Psoas muscle (tissue), 8 donors: ENCODE data around the gene ME1. TPM values are rescaled to one million over a fixed set of nuclear protein-coding genes. Genes with fewer than 3 reads are reported as not detected.

Experiments used
- ATAC-seq, 4 donors: fragments of 200-7000 bp; cut with Tn5 transposase; one replicate each; pipeline ENCODE4 v1.9.1; 2020; ENCODE audit warnings: moderate library complexity in 3 of 4, mild to moderate bottlenecking in 2 of 4
- DNase-seq, 2 donors: peaks; one replicate each; pipeline ENCODE4 v3.0.0-alpha.2; 2020
- H3K27ac ChIP-seq: fragments of 200-600 bp; one replicate; pipeline ENCODE4 v1.8.0; 2022
- H3K27me3 ChIP-seq, 3 donors: fragments of 200-600 bp in 1 of 3; one replicate each; pipeline versions ENCODE4 v1.6.1 to v1.8.0; 2013 to 2022; ENCODE audit warnings: low read length in 2 of 3, mild to moderate bottlenecking in 2 of 3, moderate library complexity in 1 of 3; ENCODE audit not compliant: insufficient read depth in 3 of 3
- H3K36me3 ChIP-seq, 2 donors: fragments of 200-600 bp in 1 of 2; one replicate each; pipeline versions ENCODE4 v1.6.1 to v1.8.0; 2013 to 2022; ENCODE audit warnings: low read depth in 1 of 2, mild to moderate bottlenecking in 1 of 2, moderate library complexity in 1 of 2; ENCODE audit not compliant: insufficient read depth in 1 of 2
- H3K4me1 ChIP-seq: fragments of 200-600 bp; one replicate; pipeline ENCODE4 v1.8.0; 2022
- H3K4me3 ChIP-seq: fragments of 200-600 bp; one replicate; pipeline ENCODE4 v1.8.0; 2022; ENCODE audit warnings: mild to moderate bottlenecking
- H3K9me3 ChIP-seq: fragments of 200-600 bp; one replicate; pipeline ENCODE4 v1.8.0; 2022
- WGBS, 3 donors: extraction: QIAGEN DNeasy Blood & Tissue Kit; methylation state at CpG; one replicate each; pipeline versions ENCODE4 v1.1.6 to v1.1.7; 2013; 5-methylcytosine and 5-hydroxymethylcytosine counted together
- intact Hi-C, 2 donors: fragments of 100-400 bp; cut with DNase I; formaldehyde crosslinking; loops; one replicate each; pipeline versions ENCODE4 v1.11.0 to v1.14.2; 2022
- polyA plus RNA-seq, 3 donors: library from polyadenylated mRNA; stranded (reverse); fragments of 200-250 nt; gene quantifications; one replicate each; pipeline ENCODE4 v1.2.3, GENCODE V29; 2013
- total RNA-seq, 4 donors: library from RNA; stranded (reverse); fragmentation: NEBNext Ultra II Directional in 2 of 4; extraction: Animal tissue kit (Norgen Biotek cat#: 25700) in 2 of 4; gene quantifications; one replicate each; pipeline versions ENCODE4 v1.2.1 to v1.2.4, GENCODE V29; 2021 to 2023
- TF ChIP-seq, protein P1 (sequence below): fragments of 200-600 bp; IDR thresholded peaks from one replicate; pipeline ENCODE4 v1.8.0; 2022; ENCODE audit warnings: antibody characterized with exemption
- donor health status: healthy with polysubstance abuse.
- donor health status: DM: no; HTN: no; CAD: no; lungs with moderate emphysema.
- donor health status: Bipolar disorder and iron deficiency.
- donor health status: healthy.
- donor health status: DM: yes; HTN: yes; CAD: no.
- donor health status: DM: no; HTN: no; CAD: no.
- donor health status: DM: no; HTN: no; CAD: no.
- donor health status: DM: yes; HTN: yes; CAD: no.

Gene ME1
- total and polyA plus RNA-seq, 7 donors: 13.5 to 52.2 (median 33.2) TPM

DNA sequence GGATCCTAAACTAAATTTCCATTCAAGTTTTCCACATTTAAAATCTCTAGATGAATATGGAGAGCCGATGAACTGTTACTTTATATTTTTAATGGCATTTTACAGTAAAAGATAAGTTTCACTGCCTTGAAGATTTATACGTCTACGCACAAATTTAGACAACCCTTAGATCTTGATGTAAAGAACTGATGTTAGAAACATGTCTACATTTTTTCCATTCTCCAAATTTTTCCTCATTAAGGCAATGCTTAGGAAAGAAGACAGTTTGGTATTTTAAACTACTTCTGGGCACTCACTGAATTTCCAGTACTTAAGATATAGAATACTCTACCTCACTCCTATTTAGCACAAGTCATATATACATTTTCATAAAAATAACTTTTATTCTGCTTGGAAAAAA, 45.4 kb downstream of the ME1 start:
- Histone ChIP-seq H3K27me3 (no peaks in the 10 kb centered on the region), H3K36me3 (no peaks in the 10 kb centered on the region), H3K4me3 (no peak overlapping the region), H3K27ac (no peak overlapping the region), H3K9me3 (no peaks in the 10 kb centered on the region), H3K4me1 (no peaks in the 10 kb centered on the region)
- TF ChIP-seq, protein P1, sequence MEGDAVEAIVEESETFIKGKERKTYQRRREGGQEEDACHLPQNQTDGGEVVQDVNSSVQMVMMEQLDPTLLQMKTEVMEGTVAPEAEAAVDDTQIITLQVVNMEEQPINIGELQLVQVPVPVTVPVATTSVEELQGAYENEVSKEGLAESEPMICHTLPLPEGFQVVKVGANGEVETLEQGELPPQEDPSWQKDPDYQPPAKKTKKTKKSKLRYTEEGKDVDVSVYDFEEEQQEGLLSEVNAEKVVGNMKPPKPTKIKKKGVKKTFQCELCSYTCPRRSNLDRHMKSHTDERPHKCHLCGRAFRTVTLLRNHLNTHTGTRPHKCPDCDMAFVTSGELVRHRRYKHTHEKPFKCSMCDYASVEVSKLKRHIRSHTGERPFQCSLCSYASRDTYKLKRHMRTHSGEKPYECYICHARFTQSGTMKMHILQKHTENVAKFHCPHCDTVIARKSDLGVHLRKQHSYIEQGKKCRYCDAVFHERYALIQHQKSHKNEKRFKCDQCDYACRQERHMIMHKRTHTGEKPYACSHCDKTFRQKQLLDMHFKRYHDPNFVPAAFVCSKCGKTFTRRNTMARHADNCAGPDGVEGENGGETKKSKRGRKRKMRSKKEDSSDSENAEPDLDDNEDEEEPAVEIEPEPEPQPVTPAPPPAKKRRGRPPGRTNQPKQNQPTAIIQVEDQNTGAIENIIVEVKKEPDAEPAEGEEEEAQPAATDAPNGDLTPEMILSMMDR: no peak
- WGBS, 3 donors: 75 to 94% (median 92%) methylated on average over 3 of the region's 3 CpGs
- DNase-seq (no peak), ATAC-seq (no peak)
- intact Hi-C loops: no loop called here

DNA sequence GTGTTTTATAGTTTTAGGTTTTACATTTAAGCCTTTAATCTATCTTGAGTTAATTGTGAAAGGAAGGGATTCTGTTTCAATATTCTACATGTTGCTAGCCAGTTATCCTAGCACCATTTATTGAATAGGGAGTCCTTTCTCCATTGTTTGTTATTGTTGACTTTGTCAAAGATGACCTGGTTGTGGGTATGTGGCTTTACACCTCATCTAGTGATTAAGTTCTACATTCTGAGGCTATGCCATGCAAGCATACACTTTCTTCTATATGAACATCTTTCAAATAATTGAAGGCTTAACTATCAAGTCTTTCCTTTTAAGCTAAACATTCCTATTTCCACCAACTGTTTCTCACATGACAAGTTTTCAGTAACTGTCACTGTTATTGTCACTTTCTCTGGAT, 46.1 kb downstream of the ME1 start:
- TF ChIP-seq, protein P1: no peak
- ATAC-seq (no peak), DNase-seq (no peak)
- H3K36me3 ChIP-seq: no peaks in the 10 kb centered on the region
- no peak overlapping the region for H3K27ac ChIP-seq
- no peaks in the 10 kb centered on the region for H3K27me3 ChIP-seq
- H3K4me3 ChIP-seq: no peak overlapping the region
- no peaks in the 10 kb centered on the region for H3K9me3 ChIP-seq
- intact Hi-C loops: no loop called here
- no peaks in the 10 kb centered on the region for H3K4me1 ChIP-seq

DNA sequence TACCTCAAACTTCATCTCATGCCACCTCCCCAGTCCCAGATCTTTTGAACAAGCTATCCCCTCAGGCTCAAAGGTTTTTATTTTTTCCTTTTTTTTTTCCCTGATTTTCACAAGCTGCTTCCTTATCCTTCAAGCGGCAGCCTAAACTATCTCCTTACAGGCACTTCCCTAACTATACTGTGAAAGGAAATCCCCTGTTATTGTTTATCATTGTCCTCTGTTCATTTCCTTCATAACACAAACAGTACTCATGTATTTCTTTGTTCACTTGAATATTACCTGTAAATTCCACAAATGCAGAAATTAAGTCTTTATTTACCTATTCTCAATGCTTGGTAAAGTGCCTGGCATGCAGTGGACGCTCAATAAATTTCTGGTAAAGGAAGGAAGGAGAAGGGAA, 48.9 kb downstream of the ME1 start:
- no peak for ATAC-seq
- TF ChIP-seq, protein P1: no peak
- Histone ChIP-seq H3K36me3 (no peaks in the 10 kb centered on the region), H3K4me1 (peaks cover 5% of the 10 kb centered on the region), H3K9me3 (no peaks in the 10 kb centered on the region), H3K4me3 (no peak overlapping the region), H3K27me3 (no peaks in the 10 kb centered on the region), H3K27ac (no peak overlapping the region)
- 79 to 82% (median 79%) methylated on average over 2 of the region's 2 CpGs for WGBS, 3 donors
- intact Hi-C loops: no loop called here
- no peak for DNase-seq

DNA sequence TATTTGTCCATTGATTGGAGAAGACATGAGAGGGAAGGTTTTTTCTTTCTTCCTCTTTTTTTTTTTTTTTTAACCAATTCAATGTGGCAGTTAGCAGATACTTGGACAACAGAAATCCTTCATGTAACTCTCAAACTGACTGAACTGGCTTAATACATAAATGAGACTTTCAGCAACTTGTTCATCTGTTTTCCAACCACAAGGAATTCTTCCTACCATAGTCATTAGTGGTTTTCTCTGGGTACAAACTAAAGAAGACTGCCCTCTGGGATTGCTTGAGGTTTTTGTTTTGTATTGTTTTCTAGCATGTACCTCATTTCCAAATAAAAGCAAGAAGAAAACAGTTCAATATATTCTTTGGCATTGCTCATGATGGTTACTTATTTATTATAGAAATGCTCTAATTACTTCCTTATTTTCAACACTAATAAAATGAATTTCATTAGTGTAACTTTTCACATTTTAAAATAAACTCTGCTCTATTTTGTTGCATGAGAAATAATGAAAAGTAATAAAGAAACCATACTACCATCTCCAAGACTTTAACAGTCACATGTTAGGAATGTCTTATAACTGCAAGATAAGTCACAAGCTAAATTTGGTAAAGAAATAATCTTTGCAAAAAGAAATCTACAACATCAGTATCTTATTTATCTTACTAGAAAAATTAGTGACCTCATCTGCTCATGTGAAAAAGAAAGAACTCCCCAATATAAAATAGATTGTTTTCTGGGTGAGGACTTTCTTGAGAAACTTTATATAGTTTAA, 52.0 kb downstream of the ME1 start:
- Histone ChIP-seq H3K27ac (no peak overlapping the region), H3K36me3 (no peaks in the 10 kb centered on the region), H3K27me3 (no peaks in the 10 kb centered on the region), H3K9me3 (no peaks in the 10 kb centered on the region), H3K4me1 (peaks cover 5% of the 10 kb centered on the region), H3K4me3 (no peak overlapping the region)
- intact Hi-C loops: no loop called here
- no peak for DNase-seq
- TF ChIP-seq, protein P1: no peak
- no peak for ATAC-seq

DNA sequence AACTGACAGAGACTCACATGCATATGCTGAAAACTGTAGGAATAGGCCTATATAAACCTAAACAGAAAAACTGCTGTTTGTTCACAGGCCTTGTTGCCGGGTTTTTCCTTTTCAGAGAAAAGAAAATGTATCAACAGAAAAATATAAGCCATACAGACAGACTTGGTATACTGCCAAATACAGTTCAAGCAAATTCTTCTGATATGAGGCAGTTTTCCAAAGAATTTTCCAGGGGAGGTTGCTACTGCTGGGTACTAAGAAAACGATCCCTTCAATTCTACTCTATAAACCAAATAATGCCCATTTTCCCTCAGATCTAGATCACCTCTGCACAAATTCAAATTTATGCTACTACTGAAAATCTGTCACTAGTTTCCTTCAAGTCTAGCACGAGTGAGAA, 59.4 kb downstream of the ME1 start:
- Histone ChIP-seq H3K9me3 (no peaks in the 10 kb centered on the region), H3K36me3 (no peaks in the 10 kb centered on the region), H3K27me3 (no peaks in the 10 kb centered on the region), H3K4me1 (peaks cover 6% of the 10 kb centered on the region), H3K27ac (no peak overlapping the region), H3K4me3 (no peak overlapping the region)
- intact Hi-C loops: no loop called here
- ATAC-seq (no peak), DNase-seq (no peak)
- TF ChIP-seq, protein P1: no peak
- 47 to 52% (median 49%) methylated on average over 3 of the region's 3 CpGs for WGBS, 3 donors
